Fibroblast of skin of right quadriceps (primary cell): Measurements from ENCODE around the gene TGFBR3L.
"Not testable (repeated sequence)": the region's sequence is repeated elsewhere in the genome, so short reads cannot be mapped to it uniquely, and the experiment has no call there.

Experiments
- DNase-seq: peaks from one replicate; pipeline ENCODE4 v3.0.0-alpha.2; 2013

Gene TGFBR3L

GRCh38 chr19:7930765-7931164, 16.1 kb downstream of the TGFBR3L start:
- DNase-seq: no peak

DNA sequence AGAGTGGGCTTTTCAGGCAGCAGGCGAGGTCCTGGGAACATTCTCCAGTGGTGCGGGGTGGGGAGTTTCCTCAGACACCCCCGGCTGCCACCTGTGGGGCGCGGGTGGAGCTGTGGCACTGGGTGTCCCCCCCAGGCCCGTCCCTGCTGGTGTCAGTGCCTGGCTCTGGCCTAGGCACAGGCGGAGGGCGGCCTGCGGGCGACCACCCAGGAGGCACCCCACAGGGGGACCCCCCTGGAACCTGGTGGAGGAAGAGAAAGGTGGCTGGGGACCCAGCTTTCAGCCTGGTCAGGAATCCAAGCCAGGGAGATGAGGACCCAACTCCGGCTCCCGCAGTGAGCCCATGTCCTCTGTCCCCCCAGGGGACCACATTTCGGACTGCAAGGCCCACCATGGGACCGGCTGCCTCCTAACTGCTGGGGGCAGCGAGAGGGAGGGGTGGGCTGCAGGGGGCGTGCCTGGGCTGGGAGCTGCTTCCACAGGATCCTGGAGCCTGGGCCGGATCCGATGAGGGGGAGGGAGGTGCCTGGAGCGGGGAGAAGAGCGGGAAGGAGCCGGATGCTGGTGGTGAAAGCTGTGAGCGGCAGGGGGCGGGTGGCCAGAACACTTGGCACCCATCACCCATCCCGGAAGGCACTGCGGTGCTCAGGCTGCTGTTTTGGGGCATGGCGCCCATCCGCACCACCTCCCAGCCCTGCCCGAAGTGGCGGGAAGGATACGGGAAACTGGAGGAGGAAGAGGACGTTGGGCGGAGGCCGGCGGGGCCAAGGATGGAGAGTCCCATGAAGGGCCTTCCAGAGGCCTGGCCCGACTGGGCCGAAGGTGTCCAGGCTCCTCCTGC, 16.8 kb downstream of the TGFBR3L start:
- no peak for DNase-seq

GRCh38 chr19:7932276-7932929, 17.8 kb downstream of the TGFBR3L start:
- DNase-seq: no peak

DNA sequence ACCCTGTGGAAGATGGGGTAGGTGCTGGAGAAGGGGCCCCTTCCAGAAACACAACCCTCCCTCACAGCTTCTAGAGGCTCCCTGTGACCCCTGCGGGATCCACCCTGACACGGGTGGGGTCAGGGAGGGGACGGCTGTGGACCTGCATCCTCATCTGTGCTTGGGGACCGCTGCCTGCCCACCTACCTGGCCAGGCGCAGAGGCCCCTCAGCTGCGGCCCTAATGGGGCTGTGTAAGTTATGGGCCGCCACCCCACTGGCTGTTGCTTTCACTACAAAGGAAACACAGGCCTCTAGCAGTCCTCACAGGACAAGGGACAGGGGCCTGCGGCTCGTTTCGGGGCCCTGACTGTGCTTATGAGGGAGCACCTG, 18.3 kb downstream of the TGFBR3L start:
- no peak for DNase-seq

GRCh38 chr19:7933411-7933810, 18.8 kb downstream of the TGFBR3L start:
- DNase-seq: no peak

GRCh38 chr19:7933828-7934725, 19.4 kb downstream of the TGFBR3L start:
- DNase-seq: no peak

GRCh38 chr19:7934766-7935165, 20.1 kb downstream of the TGFBR3L start:
- DNase-seq: no peak

- no peak for DNase-seq
These were observed 26.2 kb downstream of the TGFBR3L start for GRCh38 chr19:7940841-7941240.

DNA sequence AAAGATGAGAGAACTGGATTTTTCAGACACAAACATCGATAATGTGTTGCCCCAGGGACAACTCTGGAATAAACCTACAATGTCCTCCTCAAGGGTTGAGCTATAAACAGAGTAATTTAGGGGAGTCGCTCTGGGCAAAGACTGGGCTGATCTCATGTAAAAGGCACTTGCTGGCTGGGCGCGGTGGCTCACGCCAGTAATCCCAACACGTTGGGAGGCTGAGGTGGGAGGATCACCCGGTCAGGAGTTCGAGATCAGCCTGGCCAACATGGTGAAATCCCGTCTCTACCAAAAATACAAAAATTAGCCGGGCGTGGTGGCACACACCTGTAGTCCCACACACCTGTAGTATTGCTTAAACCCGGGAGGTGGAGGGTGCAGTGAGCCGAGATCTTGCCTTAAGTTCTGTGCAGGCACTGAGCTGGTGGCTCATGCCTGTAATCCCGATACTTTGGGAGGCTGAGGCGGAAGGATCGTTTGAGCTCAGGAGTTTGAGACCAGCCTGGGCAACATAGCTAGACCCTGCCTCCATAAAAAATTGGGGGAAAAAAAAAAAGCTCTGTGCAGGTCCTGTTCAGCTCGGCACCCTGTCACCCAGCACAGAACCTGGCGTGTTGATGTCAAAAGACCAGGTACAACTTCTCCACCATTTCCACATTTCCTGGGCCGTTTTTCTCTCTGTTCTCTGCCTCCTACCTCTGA, 27.4 kb downstream of the TGFBR3L start:
- no peak for DNase-seq

GRCh38 chr19:7942981-7943443, 28.4 kb downstream of the TGFBR3L start:
- no peak for DNase-seq

DNA sequence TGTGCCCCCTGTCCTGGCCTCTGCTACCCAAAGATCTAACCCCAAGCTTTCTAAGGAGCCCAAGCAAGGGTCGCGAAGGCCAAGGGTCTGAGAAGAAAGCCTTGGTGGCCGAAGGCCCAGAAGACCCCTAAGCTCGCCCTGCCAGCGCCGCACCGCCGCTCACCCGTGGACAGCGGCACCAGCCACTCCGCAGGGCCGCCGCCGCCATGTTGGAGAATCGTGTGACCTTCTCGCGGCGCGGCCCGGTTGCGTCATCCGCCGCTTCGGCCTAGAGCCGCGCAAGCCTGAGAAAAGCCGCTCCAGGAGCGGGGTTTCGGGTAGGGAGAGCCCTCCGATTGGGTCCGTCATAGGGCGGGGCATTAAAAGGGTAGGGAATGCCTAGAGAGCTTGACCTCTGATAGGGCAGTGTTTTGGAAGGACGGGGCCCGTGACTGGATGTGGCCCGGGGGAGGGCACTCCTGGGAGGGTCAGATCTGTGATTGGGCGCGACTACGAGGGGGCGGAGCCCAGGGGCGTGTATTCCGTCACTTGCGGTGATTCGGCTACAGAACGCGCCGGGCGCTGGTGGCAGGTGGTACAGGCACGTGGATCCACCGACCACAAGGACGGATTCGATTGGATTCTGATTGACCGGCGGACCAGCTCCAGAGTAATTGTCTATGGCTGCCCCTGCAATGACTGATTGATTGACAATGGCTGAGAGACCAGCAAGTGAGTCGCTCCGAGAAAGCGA, 29.0 kb downstream of the TGFBR3L start, which contains the start of gene TIMM44:
TIMM44 (minus strand) TSS at position 223 of the 733 bp plus-strand sequence; CDS start at position 208, 15 bp downstream.
- peak; percentile 100 for DNase-seq

- DNase-seq: peak; percentile 93
These were observed 29.6 kb downstream of the TGFBR3L start for GRCh38 chr19:7944177-7944761.

- DNase-seq: no peak
These were observed 33.3 kb downstream of the TGFBR3L start for GRCh38 chr19:7947939-7948338.

GRCh38 chr19:7953060-7953459, 38.4 kb downstream of the TGFBR3L start:
- DNase-seq: peak; percentile 38

DNA sequence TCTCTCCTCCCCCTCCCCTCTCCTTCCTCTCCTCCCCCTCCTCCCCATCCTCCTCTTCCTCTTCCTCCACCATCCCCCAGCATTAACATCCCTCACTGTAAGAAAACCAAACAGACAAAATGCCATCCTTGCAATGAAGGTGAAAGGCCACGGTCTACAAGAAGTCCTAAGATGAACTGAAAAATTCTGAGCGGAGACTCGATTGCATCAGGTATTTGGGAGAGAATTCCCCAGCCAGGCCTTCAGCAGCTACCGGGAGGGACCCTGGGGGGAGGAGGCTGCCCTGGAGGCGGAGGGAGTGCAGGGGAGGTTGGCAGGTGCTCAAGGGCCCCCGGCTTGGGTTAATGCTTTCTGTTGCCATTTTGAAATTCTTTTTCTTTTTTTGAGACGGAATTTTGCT, 38.9 kb downstream of the TGFBR3L start:
- DNase-seq: no peak

DNA sequence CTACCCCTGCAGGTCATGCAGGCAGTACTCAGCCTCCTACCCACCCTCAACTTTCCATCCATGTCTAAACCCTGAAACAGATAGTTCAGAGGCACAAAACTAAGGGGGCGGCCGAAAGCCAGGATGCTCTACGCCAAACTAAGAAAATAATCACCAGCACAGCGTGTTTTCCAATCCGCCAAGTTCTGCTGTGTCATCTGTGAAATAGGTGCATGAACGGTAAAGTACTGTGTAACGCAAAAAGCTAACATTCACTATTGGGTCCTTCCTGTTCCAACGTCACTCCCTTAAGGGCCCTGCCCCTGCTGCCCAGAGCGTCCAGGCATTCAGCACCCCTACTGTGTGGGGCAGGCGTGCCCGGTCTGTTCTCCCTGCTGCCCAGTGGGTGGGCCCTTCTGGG, 41.1 kb downstream of the TGFBR3L start:
- DNase-seq: no peak

- no peak for DNase-seq
These were observed 44.6 kb downstream of the TGFBR3L start for GRCh38 chr19:7959211-7959610.

DNA sequence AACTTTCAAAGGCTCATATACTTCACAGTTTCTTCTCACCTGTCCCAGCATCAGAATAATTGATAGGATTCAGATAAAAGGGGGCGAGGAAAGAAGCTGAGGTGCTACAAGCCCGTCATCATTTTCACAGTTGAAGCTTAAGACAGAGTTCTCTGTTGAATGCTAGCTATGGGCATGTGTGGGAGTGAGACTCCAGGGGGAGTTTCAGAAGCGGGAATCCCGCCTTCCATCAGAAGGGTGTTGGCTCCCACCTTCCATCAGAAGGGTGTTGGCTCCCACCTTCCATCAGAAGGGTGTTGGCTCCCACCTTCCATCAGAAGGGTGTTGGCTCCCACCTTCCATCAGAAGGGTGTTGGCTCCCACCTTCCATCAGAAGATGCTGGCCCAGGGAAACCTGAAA, 46.5 kb downstream of the TGFBR3L start:
- not testable (repeated sequence) for DNase-seq

GRCh38 chr19:7961920-7962626, 47.4 kb downstream of the TGFBR3L start:
- no peak for DNase-seq

DNA sequence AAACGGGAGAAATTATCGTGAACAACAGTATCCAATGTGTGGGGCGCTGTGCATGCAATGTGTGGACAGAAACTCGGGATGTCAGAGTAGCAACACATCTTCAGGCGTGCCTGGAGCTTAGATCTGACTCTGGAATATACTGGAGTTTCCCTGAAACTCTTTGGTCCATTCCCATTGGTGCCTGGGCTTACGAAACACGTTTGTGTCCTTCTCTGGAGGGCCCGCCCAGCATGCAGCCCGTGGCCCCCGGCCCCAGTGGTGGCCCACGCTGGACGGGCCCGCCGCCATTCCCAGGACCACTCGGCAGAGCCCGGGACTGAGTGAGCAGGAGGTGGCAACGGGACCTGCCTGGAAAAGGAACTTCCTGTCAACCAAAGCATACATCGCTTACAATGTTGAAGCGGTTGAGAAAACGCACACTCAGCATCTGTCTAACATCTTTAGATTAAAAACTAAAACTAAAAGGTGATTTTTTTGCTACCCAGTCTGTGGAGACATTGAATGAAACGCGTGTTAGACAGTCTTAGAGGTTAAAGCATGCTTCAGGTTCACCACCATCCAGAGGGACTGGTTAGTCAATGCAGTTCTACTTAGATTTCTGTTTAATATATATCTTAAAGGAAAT, 48.1 kb downstream of the TGFBR3L start:
- DNase-seq: no peak
